ENCODE data around the gene HGFAC.

The HGFAC gene

DNA sequence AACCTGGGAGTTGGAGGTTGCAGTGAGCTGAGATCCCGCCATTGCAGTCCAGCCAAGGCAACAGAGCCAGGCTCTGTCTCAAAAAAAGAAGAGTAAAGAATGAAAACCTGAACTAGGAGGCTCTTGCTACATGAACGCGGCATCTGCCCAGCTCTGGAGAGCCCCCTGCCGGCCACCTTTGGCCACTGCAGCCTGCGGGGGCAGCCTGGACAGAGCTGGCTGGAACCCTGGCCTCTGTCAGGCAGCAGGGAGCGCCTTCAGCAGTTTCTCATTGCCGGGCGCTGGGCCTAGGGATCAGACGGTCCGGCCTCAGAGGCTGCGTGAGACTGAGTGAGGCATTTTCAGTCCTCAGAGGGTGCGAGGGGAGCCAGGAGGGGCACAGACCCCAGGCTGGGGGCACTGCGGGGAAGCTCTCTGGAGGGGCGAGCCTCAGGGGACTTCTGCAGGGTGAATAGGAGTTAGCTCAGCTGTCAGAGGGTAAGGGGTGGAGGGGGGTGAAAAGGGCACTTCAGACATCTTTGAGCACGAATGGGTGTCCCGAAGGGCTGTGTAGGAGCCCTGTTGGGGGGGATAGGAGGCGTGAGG is 38.9 kb downstream of the HGFAC start:
- no peak overlapping the region for H3K9ac ChIP-seq (ENCODE audit: low read length)
- no peaks in the 10 kb centered on the region for H3K9me3 ChIP-seq (ENCODE audit: low read length)
- H3K36me3 ChIP-seq (ENCODE audit: insufficient read depth, low read length) = no peaks in the 10 kb centered on the region
- no peaks in the 10 kb centered on the region for H3K4me1 ChIP-seq (ENCODE audit: insufficient read depth, low read length)
- no peak overlapping the region for H3K27ac ChIP-seq (ENCODE audit: low read depth, low read length)
- peaks cover 3 to 30% of the 10 kb centered on the region in 2 donors for H3K27me3 ChIP-seq (ENCODE audit: control insufficient read depth in 1 of 2, insufficient read depth in 2 of 2, low read length in 2 of 2)
- H3K4me3 ChIP-seq (ENCODE audit: low read depth in 1 of 2, low read length in 2 of 2) = no peak overlapping the region

DNA sequence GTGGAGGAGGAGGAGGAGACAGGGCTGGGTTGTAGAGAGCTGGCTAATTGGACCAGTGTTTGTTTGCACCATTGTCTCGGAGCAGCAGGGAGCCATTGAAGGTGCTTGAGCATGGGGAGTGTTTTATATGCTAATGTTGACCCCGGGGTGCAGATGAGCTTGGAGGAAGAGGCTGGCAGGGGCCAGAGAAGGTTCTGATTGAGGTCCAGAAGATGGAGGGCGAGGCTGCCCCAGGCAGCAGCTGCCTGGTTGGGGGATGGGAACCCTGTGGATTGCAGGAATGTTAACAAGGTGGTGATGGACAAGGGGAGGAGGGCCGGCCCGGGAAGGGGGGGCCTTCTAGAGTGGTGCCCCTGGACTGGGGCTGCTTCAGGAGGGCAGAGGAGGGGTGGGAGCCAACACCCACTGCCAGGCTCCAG is 39.4 kb downstream of the HGFAC start:
- Histone ChIP-seq H3K9ac (ENCODE audit: low read length) (no peak overlapping the region), H3K27me3 (ENCODE audit: control insufficient read depth in 1 of 2, insufficient read depth in 2 of 2, low read length in 2 of 2) (peaks cover 3 to 35% of the 10 kb centered on the region in 2 donors)

DNA sequence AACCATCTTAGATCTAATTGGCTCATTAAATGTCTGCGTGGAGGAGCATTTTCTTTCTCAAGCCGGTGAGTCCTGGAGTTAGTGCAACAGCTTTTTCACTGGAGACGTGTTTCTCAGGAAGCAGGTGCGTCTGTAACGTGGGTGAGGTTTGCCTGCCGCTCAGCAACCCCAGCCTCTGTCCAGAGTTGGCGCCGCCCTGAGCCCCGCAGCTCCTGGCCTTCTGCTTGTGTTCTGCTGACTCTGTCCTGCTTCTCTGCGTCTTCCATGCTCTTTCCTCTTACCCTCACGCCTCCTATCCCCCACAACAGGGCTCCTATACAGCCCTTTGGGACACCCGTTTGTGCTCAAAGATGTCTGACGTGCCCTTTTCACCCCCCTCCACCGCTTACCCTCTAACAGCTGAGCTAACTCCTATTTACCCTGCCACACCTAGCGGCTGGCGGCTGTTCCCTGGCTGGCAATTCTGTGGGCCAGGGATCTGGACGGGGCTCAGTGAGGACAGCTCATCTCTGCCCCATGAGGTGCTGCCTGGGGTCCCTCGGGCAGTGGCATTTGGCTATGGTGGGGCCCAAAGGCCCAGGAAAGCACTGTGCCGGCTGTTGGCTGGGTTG is 40.1 kb downstream of the HGFAC start:
- Histone ChIP-seq H3K27me3 (ENCODE audit: control insufficient read depth in 1 of 2, insufficient read depth in 2 of 2, low read length in 2 of 2) (peaks cover 3 to 40% of the 10 kb centered on the region in 2 donors), H3K4me1 (ENCODE audit: insufficient read depth, low read length) (no peaks in the 10 kb centered on the region), H3K36me3 (ENCODE audit: insufficient read depth, low read length) (no peaks in the 10 kb centered on the region), H3K9ac (ENCODE audit: low read length) (no peak overlapping the region), H3K9me3 (ENCODE audit: low read length) (no peaks in the 10 kb centered on the region), H3K4me3 (ENCODE audit: low read depth in 1 of 2, low read length in 2 of 2) (no peak overlapping the region), H3K27ac (ENCODE audit: low read depth, low read length) (no peak overlapping the region)

More for the DNA sequence above, 39.4 kb downstream of the HGFAC start:
- H3K9me3 ChIP-seq (ENCODE audit: low read length) = no peaks in the 10 kb centered on the region
- H3K27ac ChIP-seq (ENCODE audit: low read depth, low read length) = no peak overlapping the region
- no peaks in the 10 kb centered on the region for H3K36me3 ChIP-seq (ENCODE audit: insufficient read depth, low read length)
- no peaks in the 10 kb centered on the region for H3K4me1 ChIP-seq (ENCODE audit: insufficient read depth, low read length)
- no peak overlapping the region for H3K4me3 ChIP-seq (ENCODE audit: low read depth in 1 of 2, low read length in 2 of 2)

DNA sequence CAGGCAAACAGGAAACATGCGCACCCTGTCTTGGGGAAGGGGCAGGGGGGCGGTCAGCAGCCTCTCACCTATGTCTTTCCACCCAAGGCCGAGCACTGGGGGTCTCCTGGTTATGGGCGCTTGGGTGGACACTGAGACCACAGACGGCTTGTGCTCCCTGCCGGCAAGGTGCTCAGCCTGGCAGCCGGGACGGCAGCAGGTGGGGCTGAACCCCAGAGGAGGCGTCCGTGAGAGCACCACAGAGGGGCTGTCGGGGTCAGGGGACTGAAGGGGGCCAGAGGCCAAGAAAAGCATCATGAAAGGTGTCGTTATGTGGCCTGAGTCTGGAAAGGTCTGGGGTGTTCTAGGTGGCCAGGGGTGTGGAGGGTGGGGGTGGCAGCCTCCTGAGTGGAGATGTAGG is 40.9 kb downstream of the HGFAC start:
- Histone ChIP-seq H3K27ac (ENCODE audit: low read depth, low read length) (no peak overlapping the region), H3K36me3 (ENCODE audit: insufficient read depth, low read length) (no peaks in the 10 kb centered on the region), H3K9ac (ENCODE audit: low read length) (no peak overlapping the region), H3K4me3 (ENCODE audit: low read depth in 1 of 2, low read length in 2 of 2) (no peak overlapping the region), H3K27me3 (ENCODE audit: control insufficient read depth in 1 of 2, insufficient read depth in 2 of 2, low read length in 2 of 2) (peaks cover 3 to 40% of the 10 kb centered on the region in 2 donors), H3K4me1 (ENCODE audit: insufficient read depth, low read length) (no peaks in the 10 kb centered on the region), H3K9me3 (ENCODE audit: low read length) (no peaks in the 10 kb centered on the region)

DNA sequence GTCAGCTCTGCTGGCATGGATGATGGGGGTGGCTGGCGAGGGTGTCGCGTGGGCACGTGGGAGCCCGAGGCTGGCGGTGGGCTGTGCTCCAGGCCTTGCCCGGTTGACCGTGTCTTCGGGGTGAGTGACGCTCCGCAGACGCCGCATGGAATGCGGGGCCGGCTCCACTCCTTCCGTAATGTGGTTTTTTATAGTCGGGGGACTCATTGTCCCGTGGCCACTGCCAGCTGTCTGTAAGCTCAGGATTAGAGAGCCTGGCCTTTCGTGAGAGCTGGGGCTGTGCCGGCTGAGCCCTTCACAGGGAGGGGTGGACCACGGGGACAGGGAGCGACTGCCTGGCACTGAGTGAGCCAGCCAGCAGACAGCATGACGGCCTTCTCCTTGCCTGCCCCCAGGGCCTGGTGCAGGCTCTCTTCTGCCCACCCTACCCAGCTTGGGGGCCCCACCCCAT is 41.7 kb downstream of the HGFAC start:
- Histone ChIP-seq H3K9ac (ENCODE audit: low read length) (no peak overlapping the region), H3K4me1 (ENCODE audit: insufficient read depth, low read length) (no peaks in the 10 kb centered on the region), H3K27me3 (ENCODE audit: control insufficient read depth in 1 of 2, insufficient read depth in 2 of 2, low read length in 2 of 2) (peaks cover 3 to 40% of the 10 kb centered on the region in 2 donors), H3K27ac (ENCODE audit: low read depth, low read length) (no peak overlapping the region), H3K36me3 (ENCODE audit: insufficient read depth, low read length) (no peaks in the 10 kb centered on the region), H3K4me3 (ENCODE audit: low read depth in 1 of 2, low read length in 2 of 2) (no peak overlapping the region), H3K9me3 (ENCODE audit: low read length) (no peaks in the 10 kb centered on the region)

DNA sequence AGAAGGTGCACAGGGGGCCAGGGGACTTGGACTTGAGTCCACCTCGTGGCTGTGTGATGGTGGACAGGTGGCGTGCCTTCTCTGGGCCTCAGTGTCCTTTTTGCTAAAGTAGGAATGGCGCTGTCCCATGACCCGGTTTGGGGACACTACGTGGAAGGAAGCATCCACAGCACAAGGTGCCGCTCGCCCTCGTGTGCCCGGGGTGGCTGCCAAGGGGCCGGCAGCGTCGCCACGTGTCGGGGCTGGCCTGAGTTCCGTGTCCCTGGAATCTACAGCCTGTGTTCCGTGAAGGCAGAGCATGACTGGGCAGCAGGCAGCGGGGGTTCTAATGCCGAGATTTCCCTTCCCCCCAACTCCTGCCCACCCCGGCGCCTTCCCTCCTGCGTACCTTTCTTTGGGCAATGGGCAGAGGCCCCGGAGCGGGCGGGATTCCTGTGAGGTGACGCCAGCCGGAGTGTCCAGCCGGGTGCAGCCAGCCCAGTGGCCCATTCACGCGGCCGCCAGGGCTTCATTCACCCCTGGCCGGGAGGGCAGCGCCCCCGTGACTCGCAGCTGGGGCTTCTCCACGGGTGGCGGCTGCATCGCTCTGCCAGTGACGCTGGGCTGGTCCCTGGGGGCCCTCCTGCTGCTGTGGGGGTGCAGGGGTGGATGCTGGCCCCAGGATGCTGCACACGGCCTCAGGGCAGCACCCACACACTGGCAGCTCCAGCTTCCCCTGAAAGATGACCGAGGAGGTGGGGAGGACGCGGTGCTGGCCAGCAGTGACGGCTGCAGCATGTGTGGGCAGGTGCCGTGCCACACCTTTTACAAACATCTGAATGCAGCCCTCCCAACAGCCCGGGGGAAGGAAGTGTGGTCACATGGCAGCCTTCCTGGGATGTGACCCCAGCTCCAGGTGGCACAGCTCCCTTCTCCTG is 42.5 kb downstream of the HGFAC start:
- Histone ChIP-seq H3K36me3 (ENCODE audit: insufficient read depth, low read length) (no peaks in the 10 kb centered on the region), H3K4me3 (ENCODE audit: low read depth in 1 of 2, low read length in 2 of 2) (no peak overlapping the region), H3K27me3 (ENCODE audit: control insufficient read depth in 1 of 2, insufficient read depth in 2 of 2, low read length in 2 of 2) (peaks cover 3 to 40% of the 10 kb centered on the region in 2 donors), H3K9me3 (ENCODE audit: low read length) (no peaks in the 10 kb centered on the region), H3K27ac (ENCODE audit: low read depth, low read length) (no peak overlapping the region), H3K4me1 (ENCODE audit: insufficient read depth, low read length) (no peaks in the 10 kb centered on the region), H3K9ac (ENCODE audit: low read length) (no peak overlapping the region)

DNA sequence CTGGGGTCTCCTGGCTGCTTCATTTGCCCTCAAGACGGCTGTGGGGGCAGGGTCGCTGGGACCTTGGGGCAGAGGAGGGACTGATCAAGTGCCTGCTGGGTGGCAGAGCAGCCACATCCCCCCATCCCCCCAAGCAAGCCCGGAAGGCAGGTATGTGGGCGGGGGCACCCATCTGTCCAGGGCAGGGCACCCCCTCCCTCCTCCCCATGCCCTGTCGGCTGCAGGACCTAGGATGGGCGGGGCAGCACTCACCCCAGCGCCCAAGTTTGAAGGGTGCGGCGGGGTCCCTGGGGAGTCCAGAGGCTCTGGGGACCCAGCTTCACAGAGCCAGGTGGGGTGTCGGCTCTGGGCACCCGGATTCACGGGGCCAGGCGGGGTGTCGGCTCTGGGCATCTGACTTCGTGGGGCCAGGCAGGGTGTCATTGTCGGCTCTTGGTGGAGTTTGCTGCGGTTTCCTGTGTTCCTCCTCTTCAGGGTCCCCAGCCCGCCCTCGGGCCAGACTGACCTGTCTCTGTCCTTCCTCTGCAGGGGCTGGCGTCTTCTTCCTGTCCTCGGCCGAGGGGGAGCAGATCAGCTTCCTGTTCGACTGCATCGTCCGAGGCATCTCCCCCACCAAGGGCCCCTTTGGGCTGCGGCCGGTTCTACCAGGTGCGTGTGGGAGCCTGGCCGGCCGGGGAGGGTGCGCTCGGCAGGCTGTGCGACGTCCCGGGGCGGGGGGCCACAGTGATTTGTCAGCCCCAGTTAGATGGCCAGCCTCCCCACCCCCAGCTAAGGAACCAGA is 43.4 kb downstream of the HGFAC start:
- Histone ChIP-seq H3K4me1 (ENCODE audit: insufficient read depth, low read length) (no peaks in the 10 kb centered on the region), H3K36me3 (ENCODE audit: insufficient read depth, low read length) (no peaks in the 10 kb centered on the region), H3K9ac (ENCODE audit: low read length) (no peak overlapping the region), H3K4me3 (ENCODE audit: low read depth in 1 of 2, low read length in 2 of 2) (no peak overlapping the region), H3K27ac (ENCODE audit: low read depth, low read length) (no peak overlapping the region), H3K27me3 (ENCODE audit: control insufficient read depth in 1 of 2, insufficient read depth in 2 of 2, low read length in 2 of 2) (peaks cover 3 to 44% of the 10 kb centered on the region in 2 donors), H3K9me3 (ENCODE audit: low read length) (no peaks in the 10 kb centered on the region)

DNA sequence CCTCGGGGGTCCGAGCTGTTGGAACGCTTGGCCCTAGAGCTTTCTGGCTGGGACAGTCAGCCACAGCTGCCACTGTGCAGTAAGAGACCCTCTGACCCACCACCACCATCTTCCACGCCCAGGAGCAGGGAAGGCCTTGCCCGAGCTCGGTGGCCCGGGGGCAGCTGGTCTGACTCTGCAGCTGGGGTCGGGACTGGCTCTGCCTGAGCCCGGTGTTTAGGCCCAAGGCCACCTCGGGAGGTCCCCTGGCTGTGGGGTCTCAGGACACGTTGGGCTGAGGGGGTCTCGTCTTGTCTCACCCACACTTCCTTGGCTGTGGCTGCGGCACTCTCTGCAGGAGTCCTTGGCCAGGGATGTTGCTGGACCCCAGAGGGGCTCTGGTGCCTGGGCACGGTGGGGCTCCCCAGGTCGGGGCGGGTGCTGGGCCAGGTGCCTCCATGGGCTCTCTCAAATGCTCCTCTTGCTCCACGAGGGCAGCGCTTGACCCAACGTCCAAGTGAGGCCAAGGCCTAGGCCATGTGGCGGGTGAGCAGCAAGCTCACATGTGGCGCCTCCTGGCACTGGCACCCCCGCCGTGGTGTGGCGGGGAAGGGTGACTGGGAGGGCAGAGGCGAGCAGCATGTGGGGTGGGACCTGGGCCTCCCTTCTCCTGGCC is 44.2 kb downstream of the HGFAC start:
- no peaks in the 10 kb centered on the region for H3K9me3 ChIP-seq (ENCODE audit: low read length)
- no peaks in the 10 kb centered on the region for H3K36me3 ChIP-seq (ENCODE audit: insufficient read depth, low read length)
- no peaks in the 10 kb centered on the region for H3K4me1 ChIP-seq (ENCODE audit: insufficient read depth, low read length)
- H3K4me3 ChIP-seq (ENCODE audit: low read depth in 1 of 2, low read length in 2 of 2) = no peak overlapping the region
- H3K9ac ChIP-seq (ENCODE audit: low read length) = no peak overlapping the region
- peaks cover 3 to 48% of the 10 kb centered on the region in 2 donors for H3K27me3 ChIP-seq (ENCODE audit: control insufficient read depth in 1 of 2, insufficient read depth in 2 of 2, low read length in 2 of 2)
- H3K27ac ChIP-seq (ENCODE audit: low read depth, low read length) = no peak overlapping the region

DNA sequence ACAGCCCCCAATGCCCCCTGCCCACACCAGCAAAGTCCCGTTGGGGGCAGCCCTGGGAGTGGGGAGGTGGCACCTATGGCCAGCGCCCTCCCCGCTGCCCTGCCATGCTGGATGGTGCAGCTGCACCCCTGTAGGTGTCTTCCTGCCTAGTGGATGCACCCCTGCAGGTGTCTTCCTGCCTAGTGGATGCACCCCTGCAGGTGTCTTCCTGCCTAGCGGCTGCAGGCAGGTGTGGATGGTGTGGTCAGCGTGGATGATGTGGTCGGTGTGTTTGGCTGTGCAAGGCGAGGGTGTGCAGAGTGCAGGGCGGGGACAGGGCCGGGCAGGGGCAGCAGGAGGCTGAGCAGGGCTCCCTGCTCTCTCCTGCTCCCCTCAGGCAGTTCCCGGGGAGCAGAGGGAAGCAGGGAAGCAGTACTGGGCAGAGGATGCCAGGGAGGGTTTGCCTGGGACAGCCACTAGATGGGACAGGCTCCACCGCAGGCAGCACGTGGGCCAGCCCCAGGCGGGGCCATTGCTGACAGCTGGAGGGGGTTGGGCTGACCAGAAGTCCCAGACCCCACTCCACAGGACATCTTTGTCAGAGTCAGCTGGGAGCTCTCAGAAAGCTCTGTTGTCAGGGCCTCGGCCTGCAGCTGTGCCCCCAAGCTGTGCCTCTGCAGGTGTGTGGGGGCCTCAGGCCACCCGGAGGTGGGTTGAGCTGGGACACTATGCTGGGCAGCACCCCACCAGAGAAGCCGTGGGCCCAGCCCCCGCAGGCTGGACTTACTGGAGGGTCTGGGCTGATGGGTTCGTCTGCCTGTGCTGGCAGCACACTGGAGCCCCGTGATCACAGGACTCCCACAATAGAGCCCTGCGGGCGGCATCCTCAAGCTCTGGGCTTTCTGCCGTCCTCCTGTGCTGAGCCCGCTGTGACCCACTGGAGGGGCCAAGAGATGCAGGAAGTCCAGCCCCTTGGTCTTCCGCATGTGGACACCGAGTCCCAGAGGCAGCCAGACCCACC is 45.1 kb downstream of the HGFAC start:
- no peak overlapping the region for H3K4me3 ChIP-seq (ENCODE audit: low read depth in 1 of 2, low read length in 2 of 2)
- no peak overlapping the region for H3K27ac ChIP-seq (ENCODE audit: low read depth, low read length)
- H3K9ac ChIP-seq (ENCODE audit: low read length) = no peak overlapping the region
- H3K27me3 ChIP-seq (ENCODE audit: control insufficient read depth in 1 of 2, insufficient read depth in 2 of 2, low read length in 2 of 2) = peaks cover 3 to 50% of the 10 kb centered on the region in 2 donors
- H3K4me1 ChIP-seq (ENCODE audit: insufficient read depth, low read length) = no peaks in the 10 kb centered on the region
- H3K9me3 ChIP-seq (ENCODE audit: low read length) = no peaks in the 10 kb centered on the region
- no peaks in the 10 kb centered on the region for H3K36me3 ChIP-seq (ENCODE audit: insufficient read depth, low read length)

DNA sequence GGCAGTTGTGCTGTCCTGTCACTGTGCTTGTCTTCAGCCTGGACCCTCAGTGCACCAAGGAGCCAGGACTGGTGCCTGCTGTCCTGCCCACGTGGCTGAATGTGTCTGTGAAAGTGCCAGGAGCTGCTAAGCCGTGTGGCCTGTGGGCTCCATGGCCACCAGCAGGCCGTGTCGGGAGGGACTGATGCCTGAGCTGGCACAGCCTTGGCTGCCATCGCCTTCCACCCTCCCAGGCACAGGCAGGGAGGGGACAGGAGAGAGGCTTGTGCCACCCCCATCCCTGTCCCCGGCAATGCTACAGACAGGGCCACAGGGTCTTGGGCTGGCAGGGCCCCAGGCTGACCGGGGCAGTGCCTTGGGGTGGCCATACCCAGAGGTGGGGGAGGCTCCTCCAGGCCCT is 46.1 kb downstream of the HGFAC start:
- no peak overlapping the region for H3K27ac ChIP-seq (ENCODE audit: low read depth, low read length)
- H3K4me1 ChIP-seq (ENCODE audit: insufficient read depth, low read length) = no peaks in the 10 kb centered on the region
- H3K27me3 ChIP-seq (ENCODE audit: control insufficient read depth in 1 of 2, insufficient read depth in 2 of 2, low read length in 2 of 2) = peaks cover 3 to 60% of the 10 kb centered on the region in 2 donors
- no peaks in the 10 kb centered on the region for H3K36me3 ChIP-seq (ENCODE audit: insufficient read depth, low read length)
- H3K4me3 ChIP-seq (ENCODE audit: low read depth in 1 of 2, low read length in 2 of 2) = no peak overlapping the region
- no peaks in the 10 kb centered on the region for H3K9me3 ChIP-seq (ENCODE audit: low read length)
- no peak overlapping the region for H3K9ac ChIP-seq (ENCODE audit: low read length)
